Activated CD4-positive, alpha-beta T cell treated with anti-CD3 and anti-CD28 coated beads for 36 hours (primary cell): Measurements from ENCODE around the gene NEU3. TPM values are rescaled to one million over a fixed set of nuclear protein-coding genes. Genes with fewer than 3 reads are reported as not detected.

ENCODE experiments used
- ATAC-seq: fragments of 200-7000 bp; cut with Tn5 transposase; one replicate; pipeline ENCODE4 v1.10.0; 2021; ENCODE audit warnings: mild to moderate bottlenecking, moderate library complexity
- CTCF ChIA-PET: fragments of 350-600 bp; sonication (Branson Sonifier 250); formaldehyde crosslinking; loops from one replicate; lab custom pipeline; 2021; ENCODE audit warnings: antibody characterized with exemption; lab: Charles Lee
- POLR2A ChIA-PET: fragments of 350-600 bp; sonication (Branson Sonifier 250); formaldehyde crosslinking; loops from one replicate; lab custom pipeline; 2021; ENCODE audit warnings: antibody characterized with exemption, inconsistent platforms; lab: Charles Lee
- DNase-seq: peaks from one replicate; pipeline ENCODE4 v3.0.0-alpha.2; 2020
- H3K27ac Mint-ChIP-seq: one replicate; pipeline ENCODE4 v1.8.0; 2021; ENCODE audit warnings: mixed read lengths
- H3K27me3 Mint-ChIP-seq: one replicate; pipeline ENCODE4 v1.8.0; 2021; ENCODE audit warnings: mixed read lengths
- H3K36me3 Mint-ChIP-seq: one replicate; pipeline ENCODE4 v1.8.0; 2021; ENCODE audit warnings: low read depth, mixed read lengths
- H3K4me1 Mint-ChIP-seq: one replicate; pipeline ENCODE4 v1.8.0; 2021; ENCODE audit warnings: mixed read lengths
- H3K4me3 Mint-ChIP-seq: one replicate; pipeline ENCODE4 v1.8.0; 2021; ENCODE audit warnings: mild to moderate bottlenecking, moderate library complexity, mixed read lengths
- H3K9me3 Mint-ChIP-seq: one replicate; pipeline ENCODE4 v1.8.0; 2021; ENCODE audit warnings: low read depth, mixed read lengths
- intact Hi-C, 2 experiments: fragments of 100-400 bp; cut with DNase I in 1 of 2; cut with micrococcal nuclease in 1 of 2; formaldehyde crosslinking; loops; one replicate each; pipeline versions ENCODE4 v1.14.2 to v1.15.1; 2022 to 2024; cut with DNase I, micrococcal nuclease
- total RNA-seq, 2 experiments: library from RNA; stranded (reverse); gene quantifications; one replicate each; pipeline ENCODE4 v1.2.3, GENCODE V29; 2021

NEU3 gene
- total RNA-seq = 10 to 100 TPM; 12.0 to 13.9 TPM

DNA sequence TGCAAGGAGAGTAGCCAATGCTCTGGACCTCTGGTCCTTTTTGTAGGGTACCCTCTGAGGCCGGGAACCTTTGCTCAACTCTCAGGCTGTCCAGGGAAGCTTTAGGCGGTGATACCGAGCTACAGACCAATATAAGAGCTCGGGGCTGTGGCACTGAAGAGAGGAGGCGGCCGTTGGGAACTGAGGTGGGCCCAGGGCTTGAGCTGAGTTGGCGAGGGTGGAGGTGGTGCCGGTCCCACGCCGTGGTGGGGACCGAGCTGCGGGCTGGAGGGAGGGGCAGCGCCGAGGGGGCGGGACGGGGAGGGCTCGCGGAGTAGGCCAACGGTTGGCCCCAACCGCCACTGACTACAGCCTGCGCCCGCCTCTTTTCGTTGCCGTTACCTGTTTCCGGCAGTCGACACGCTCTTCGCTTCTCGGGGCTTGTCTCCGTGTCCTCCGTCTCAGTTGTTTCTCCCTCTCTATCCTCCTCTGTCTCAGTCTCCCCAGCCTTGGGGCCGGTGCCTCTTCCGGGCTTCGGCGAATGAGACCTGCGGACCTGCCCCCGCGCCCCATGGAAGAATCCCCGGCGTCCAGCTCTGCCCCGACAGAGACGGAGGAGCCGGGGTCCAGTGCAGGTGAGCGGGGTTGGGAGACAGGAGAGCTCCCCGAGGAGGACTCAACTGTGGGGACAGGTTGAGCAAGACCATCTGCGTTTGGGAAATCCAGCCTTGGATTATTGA lies at the start of gene NEU3:
TSS of gene NEU3 (plus strand) at position 393 of the 719 bp plus-strand sequence. CDS start at position 521, 128 bp downstream.
- CTCF ChIA-PET = interaction anchor here (0.5 to 1.7 kb wide), 11 partner anchors 10 to 605 kb away, joined by 3 to 5 read pairs (median 3); no protein-coding TSS in a partner anchor
- Mint-ChIP-seq H3K27me3 (no peaks in the 10 kb centered on the region), H3K4me3 (peak within 1 kb of the TSS; percentile 85), H3K4me1 (peaks cover 31% of the 10 kb centered on the region), H3K9me3 (no peaks in the 10 kb centered on the region), H3K36me3 (peaks cover under 1% of the 10 kb centered on the region), H3K27ac (peak within 1 kb of the TSS; percentile 77)
- POLR2A ChIA-PET = interaction anchor here (0.7 kb wide), 2 partner anchors 40 to 207 kb away, joined by 3 read pairs; partner anchors contain the start of genes SPCS2 and XRRA1
- DNase-seq (peak; percentile 91), ATAC-seq (peak; percentile 97)
- intact Hi-C loops = loop anchor here (1.0 to 10.0 kb wide), 4 partner anchors 39 to 594 kb away; partner anchors contain the start of genes SPCS2 (in 2 of the 2), XRRA1 (in 2 of the 2) and PGM2L1 (in 1 of the 2)

DNA sequence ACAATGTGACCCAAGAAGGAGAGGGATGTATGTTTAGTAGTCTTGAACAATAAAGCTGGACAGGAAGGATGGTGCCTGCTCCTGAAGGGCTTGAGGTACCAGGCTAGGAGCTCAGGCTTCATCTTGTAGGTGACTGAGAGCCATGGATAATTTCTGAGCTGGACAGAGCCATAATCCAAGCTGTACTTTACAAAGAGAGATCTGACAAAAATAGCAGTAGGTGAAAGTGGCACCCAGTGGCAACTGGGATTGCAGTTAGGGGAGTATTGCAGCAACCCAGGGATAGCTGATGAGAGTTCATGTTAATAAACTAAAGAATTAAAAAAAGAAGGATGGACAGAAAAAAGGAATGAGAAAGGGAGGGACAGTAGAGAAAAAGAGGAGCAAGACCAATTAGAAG lies 47.2 kb upstream of the NEU3 start:
- intact Hi-C loops = no loop called here
- Mint-ChIP-seq H3K4me1 (peaks cover 29% of the 10 kb centered on the region), H3K36me3 (peaks cover 14% of the 10 kb centered on the region), H3K27me3 (no peaks in the 10 kb centered on the region), H3K4me3 (no peak overlapping the region), H3K27ac (no peak overlapping the region), H3K9me3 (no peaks in the 10 kb centered on the region)
- ChIA-PET CTCF (interaction anchor here (0.9 to 3.3 kb wide), 2 partner anchors 9 to 12 kb away, joined by 3 to 13 read pairs; no protein-coding TSS in a partner anchor), POLR2A (no interaction called here)
- ATAC-seq = no peak
- no peak for DNase-seq

- DNase-seq = no peak
- no peak for ATAC-seq
- H3K4me1 Mint-ChIP-seq = peaks cover 29% of the 10 kb centered on the region
- ChIA-PET CTCF (interaction anchor here (0.5 to 3.3 kb wide), 4 partner anchors 10 to 199 kb away, joined by 3 to 13 read pairs (median 3); no protein-coding TSS in a partner anchor), POLR2A (interaction anchor here (0.5 kb wide), 1 partner anchor 168 kb away, joined by 3 read pairs; no protein-coding TSS in a partner anchor)
- no peaks in the 10 kb centered on the region for H3K9me3 Mint-ChIP-seq
- no peaks in the 10 kb centered on the region for H3K27me3 Mint-ChIP-seq
- H3K27ac Mint-ChIP-seq = no peak overlapping the region
- H3K36me3 Mint-ChIP-seq = peaks cover 14% of the 10 kb centered on the region
- H3K4me3 Mint-ChIP-seq = no peak overlapping the region
- intact Hi-C loops = no loop called here
Observed at GRCh38 chr11:74942073-74942759, 46.5 kb upstream of the NEU3 start.

DNA sequence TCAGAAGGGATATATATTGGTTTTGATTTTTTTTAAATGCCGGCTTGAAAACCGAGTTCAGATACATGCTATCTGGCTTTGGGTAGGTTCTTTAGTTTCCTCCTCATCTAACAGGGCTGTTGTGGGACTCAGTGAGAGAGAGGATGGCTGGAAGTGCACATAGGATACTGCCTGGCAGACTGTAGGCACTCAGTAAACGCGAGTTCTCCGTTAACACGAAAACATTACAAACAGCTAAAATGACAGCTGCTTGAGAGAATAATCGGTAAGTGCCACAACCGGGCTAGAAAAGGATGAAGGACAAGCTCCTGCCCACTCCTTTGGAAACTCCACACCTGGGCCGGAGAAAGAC lies 40.2 kb upstream of the NEU3 start:
- POLR2A ChIA-PET = interaction anchor here (0.5 to 1.0 kb wide), 5 partner anchors 18 to 1428 kb away, joined by 3 to 10 read pairs (median 3); no protein-coding TSS in a partner anchor
- no peak for DNase-seq
- Mint-ChIP-seq H3K4me1 (peaks cover 44% of the 10 kb centered on the region), H3K9me3 (no peaks in the 10 kb centered on the region), H3K27ac (peak overlapping the region; percentile 97), H3K36me3 (peaks cover 22% of the 10 kb centered on the region), H3K27me3 (no peaks in the 10 kb centered on the region), H3K4me3 (peak overlapping the region; percentile 96)
- intact Hi-C loops = loop anchor here in 1 of 2 experiments (2.0 to 5.0 kb wide), 4 partner anchors 194 to 1351 kb away; partner anchors contain the start of genes C2CD3, FAM168A, PGM2L1 and PPME1
- CTCF ChIA-PET = interaction anchor here (0.7 to 1.5 kb wide), 3 partner anchors 12 to 1498 kb away, joined by 3 to 4 read pairs (median 3); no protein-coding TSS in a partner anchor
- peak; percentile 13 for ATAC-seq

DNA sequence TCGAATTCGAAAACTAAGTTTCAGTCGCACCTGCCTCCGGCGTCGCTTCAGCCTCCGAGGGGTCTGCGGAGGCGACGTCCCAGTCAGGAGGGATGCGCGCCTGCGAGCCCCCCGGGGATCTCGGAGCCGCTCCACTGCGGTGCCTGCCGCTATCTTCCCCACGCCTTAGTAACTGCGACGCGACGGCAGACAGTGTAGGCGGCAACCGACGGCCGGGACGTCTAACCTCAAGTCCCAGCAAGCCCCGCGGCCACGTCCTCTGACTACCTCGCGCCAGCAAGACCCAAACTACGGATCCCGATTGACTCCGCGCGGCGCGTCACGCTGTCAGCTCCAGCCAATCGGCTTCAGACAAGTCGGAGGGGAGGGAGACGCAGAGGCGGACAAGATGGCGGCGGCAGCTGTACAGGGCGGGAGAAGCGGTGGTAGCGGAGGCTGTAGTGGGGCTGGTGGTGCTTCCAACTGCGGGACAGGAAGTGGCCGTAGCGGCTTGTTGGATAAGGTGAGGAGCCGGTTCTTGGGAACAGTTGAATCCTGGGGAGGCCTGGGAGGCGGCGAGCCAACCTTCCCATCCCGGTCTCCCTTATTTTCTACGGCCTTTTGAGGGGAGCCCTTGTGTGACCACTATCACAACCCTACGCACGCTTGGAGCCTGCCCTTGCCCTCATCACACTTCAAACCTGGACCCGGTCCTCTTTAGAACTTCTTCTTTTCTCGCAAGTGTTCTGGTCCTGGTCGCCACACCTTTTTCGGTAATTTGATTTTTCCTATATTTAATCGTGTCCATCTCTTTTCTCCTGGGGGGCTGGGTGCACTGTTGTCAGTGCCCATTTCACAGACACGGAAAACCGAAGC lies 39.6 kb upstream of the NEU3 start, which contains the start of the genes SPCS2 and XRRA1:
TSS of gene SPCS2 (plus strand) at position 369 of the 855 bp plus-strand sequence. CDS start at position 389, 20 bp downstream.
TSS of gene XRRA1 (minus strand) at position 194 of the 855 bp plus-strand sequence. CDS start 8,213 bp downstream, outside the sequence.
- Mint-ChIP-seq H3K9me3 (no peaks in the 10 kb centered on the region), H3K27ac (peak within 1 kb of the TSS; percentile 97), H3K36me3 (peaks cover 24% of the 10 kb centered on the region), H3K27me3 (no peaks in the 10 kb centered on the region), H3K4me3 (peak within 1 kb of the TSS; percentile 96), H3K4me1 (peaks cover 42% of the 10 kb centered on the region)
- ATAC-seq (peak; percentile 99), DNase-seq (peak; percentile 100)
- intact Hi-C loops = loop anchor here (1.0 to 5.0 kb wide), 10 partner anchors 39 to 1352 kb away; partner anchors contain the start of genes NEU3 (in 2 of the 2), C2CD3 (in 1 of the 2), FAM168A (in 1 of the 2) and LIPT2 (in 1 of the 2)
- POLR2A ChIA-PET = interaction anchor here (0.5 to 1.0 kb wide), 7 partner anchors 17 to 1428 kb away, joined by 3 to 10 read pairs (median 3); no protein-coding TSS in a partner anchor
- CTCF ChIA-PET = interaction anchor here (0.6 to 1.5 kb wide), 5 partner anchors 11 to 1499 kb away, joined by 3 to 4 read pairs (median 3); no protein-coding TSS in a partner anchor

- Mint-ChIP-seq H3K4me1 (peaks cover 45% of the 10 kb centered on the region), H3K27me3 (no peaks in the 10 kb centered on the region), H3K27ac (peak overlapping the region; percentile 97), H3K9me3 (no peaks in the 10 kb centered on the region), H3K4me3 (peak overlapping the region; percentile 96), H3K36me3 (peaks cover 25% of the 10 kb centered on the region)
- ChIA-PET CTCF (interaction anchor here (1.4 to 1.5 kb wide), 2 partner anchors 11 to 292 kb away, joined by 3 to 4 read pairs; no protein-coding TSS in a partner anchor), POLR2A (interaction anchor here (0.6 kb wide), 1 partner anchor 44 kb away, joined by 3 read pairs; no protein-coding TSS in a partner anchor)
- DNase-seq (no peak), ATAC-seq (no peak)
- intact Hi-C loops = loop anchor here (1.0 to 5.0 kb wide), 10 partner anchors 39 to 1352 kb away; partner anchors contain the start of genes NEU3 (in 2 of the 2), C2CD3 (in 1 of the 2), FAM168A (in 1 of the 2) and LIPT2 (in 1 of the 2)
Observed at GRCh38 chr11:74949753-74950137, 39.0 kb upstream of the NEU3 start.

DNA sequence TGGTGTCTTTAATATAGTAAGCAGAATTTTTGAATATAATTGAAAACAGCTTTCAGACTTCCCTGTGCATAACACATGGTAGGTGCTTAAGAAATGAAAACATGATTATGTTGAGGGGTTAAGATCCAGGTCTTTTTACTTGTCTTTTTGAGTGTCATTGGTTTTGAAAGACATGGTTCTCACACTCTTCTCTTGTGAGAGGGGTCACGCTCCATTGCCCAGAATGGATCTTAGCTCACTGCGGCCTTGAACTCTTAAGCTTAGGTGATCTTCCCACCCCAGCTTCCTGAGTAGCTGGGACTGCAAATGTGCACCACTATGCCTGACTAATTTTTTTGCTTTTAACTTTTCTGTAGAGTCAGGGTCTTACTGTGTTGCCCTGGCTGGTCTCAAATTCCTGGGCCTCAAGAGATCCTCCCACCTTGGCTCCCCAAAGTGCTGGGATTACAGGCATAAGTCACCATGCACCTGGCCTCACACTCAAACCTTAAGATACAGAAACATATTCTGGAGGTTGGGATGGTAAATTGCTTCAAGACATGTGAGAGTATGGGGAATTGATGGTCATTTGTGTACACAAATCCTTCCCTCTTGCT lies 38.3 kb upstream of the NEU3 start:
- no peak for DNase-seq
- Mint-ChIP-seq H3K4me1 (peaks cover 48% of the 10 kb centered on the region), H3K27me3 (no peaks in the 10 kb centered on the region), H3K27ac (peak overlapping the region; percentile 97), H3K36me3 (peaks cover 23% of the 10 kb centered on the region), H3K9me3 (no peaks in the 10 kb centered on the region), H3K4me3 (peak overlapping the region; percentile 96)
- intact Hi-C loops = no loop called here
- ChIA-PET POLR2A (no interaction called here), CTCF (no interaction called here)
- no peak for ATAC-seq

- ATAC-seq = no peak
- ChIA-PET POLR2A (no interaction called here), CTCF (no interaction called here)
- Mint-ChIP-seq H3K27me3 (no peaks in the 10 kb centered on the region), H3K4me1 (peaks cover 52% of the 10 kb centered on the region), H3K4me3 (peak overlapping the region; percentile 96), H3K27ac (peak overlapping the region; percentile 51), H3K36me3 (peaks cover 27% of the 10 kb centered on the region), H3K9me3 (no peaks in the 10 kb centered on the region)
- DNase-seq = no peak
- intact Hi-C loops = no loop called here
Observed at GRCh38 chr11:74951226-74951625, 37.5 kb upstream of the NEU3 start.

DNA sequence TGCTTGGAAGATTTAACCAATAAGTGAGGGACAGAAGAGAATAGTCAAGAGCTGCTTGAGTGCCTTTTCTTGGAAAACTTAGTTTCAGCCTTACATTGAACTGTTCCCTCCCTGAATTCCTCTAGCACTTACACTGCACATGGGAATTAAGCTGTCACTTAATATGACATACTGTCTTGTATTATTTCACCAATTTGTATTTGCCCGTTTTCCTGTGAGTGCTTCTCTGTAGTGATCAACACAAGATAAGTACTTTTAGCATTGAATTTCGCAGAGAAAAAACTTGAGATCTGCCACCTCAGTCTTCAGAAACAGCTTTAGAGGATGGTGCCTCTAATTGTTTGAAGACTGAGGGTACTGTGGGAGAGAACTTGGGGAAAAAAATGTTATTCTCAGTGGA lies 36.0 kb upstream of the NEU3 start:
- DNase-seq (no peak), ATAC-seq (no peak)
- Mint-ChIP-seq H3K4me3 (no peak overlapping the region), H3K9me3 (no peaks in the 10 kb centered on the region), H3K36me3 (peaks cover 35% of the 10 kb centered on the region), H3K27ac (no peak overlapping the region), H3K27me3 (no peaks in the 10 kb centered on the region), H3K4me1 (peaks cover 63% of the 10 kb centered on the region)
- CTCF ChIA-PET = interaction anchor here (0.5 to 1.4 kb wide), 6 partner anchors 22 to 310 kb away, joined by 3 to 4 read pairs (median 3); partner anchors contain the start of gene NEU3
- POLR2A ChIA-PET = interaction anchor here (0.6 kb wide), 1 partner anchor 289 kb away, joined by 3 read pairs; no protein-coding TSS in a partner anchor
- intact Hi-C loops = no loop called here
